SU-DHL-6 (cell line): ENCODE data around the gene GRM5.

Experiments
- CTCF ChIP-seq: fragments of 200-600 bp; sonication (generic); IDR thresholded peaks from one replicate; pipeline ENCODE4 v1.5.1; 2017; ENCODE audit warnings: antibody characterized with exemption, mild to moderate bottlenecking, low read length, moderate library complexity; ENCODE audit not compliant: insufficient read depth, poor library complexity, severe bottlenecking
- EZH2phosphoT487 ChIP-seq: fragments of 200-600 bp; sonication (generic), shearing (Covaris generic); conservative IDR thresholded peaks from 2 replicates; pipeline ENCODE4 v1.6.1; 2018; ENCODE audit warnings: mild to moderate bottlenecking, antibody characterized with exemption, low read length, moderate library complexity, mixed read lengths

DNA sequence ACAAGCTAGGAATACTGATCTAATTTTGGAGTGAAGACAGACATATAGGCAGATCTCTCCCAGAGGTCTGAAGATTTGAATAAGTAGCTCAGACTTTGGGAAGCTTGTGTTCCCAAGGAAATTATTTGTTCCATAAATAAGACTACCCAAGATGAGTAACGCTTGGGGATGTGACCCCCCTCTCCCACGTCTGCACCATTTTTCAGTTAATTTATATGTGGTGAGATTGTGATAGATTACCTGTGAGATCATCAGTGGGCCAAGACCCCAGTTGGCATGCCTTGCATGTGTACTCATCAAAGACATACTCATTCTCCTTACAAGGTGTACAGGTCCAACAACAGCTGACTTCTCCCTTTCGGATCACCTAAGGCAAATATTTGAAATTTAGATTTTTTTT is 475.4 kb downstream of the GRM5 start:
- TF ChIP-seq EZH2phosphoT487 = no peak
- no peak for TF ChIP-seq CTCF
